Mammary epithelial cell (primary cell): ENCODE measurements around the gene ADAM8.

ENCODE experiments used
- CTCF ChIP-seq, 2 donors: IDR thresholded peaks in 1 of 2; conservative IDR thresholded peaks in 1 of 2; 2 replicates each; pipeline ENCODE4 v1.5.1; 2011 to 2012; ENCODE audit warnings: inconsistent platforms in 2 of 2, low read length in 2 of 2, mild to moderate bottlenecking in 2 of 2, control low read depth in 1 of 2, low read depth in 1 of 2; ENCODE audit not compliant: insufficient read depth in 1 of 2; ENCODE audit errors: extremely low read depth in 1 of 2
- EZH2 ChIP-seq: IDR thresholded peaks from 2 replicates; pipeline ENCODE4 v1.6.1; 2012; ENCODE audit warnings: low read length, inconsistent platforms, borderline replicate concordance

- TF ChIP-seq CTCF (conservative IDR thresholded peaks at IDR 0.05 in 1 of 2, IDR thresholded peaks at IDR 0.05 in 1 of 2; ENCODE audit: extremely low read depth in 1 of 2, insufficient read depth in 1 of 2, low read depth in 1 of 2, low read length in 2 of 2) (no peak), EZH2 (no peak)
Observed at GRCh38 chr10:133310789-133311188, 34.1 kb upstream of the ADAM8 start.
